NCI-H2196 (cell line): ENCODE data around the gene CRK.
"Not testable (repeated sequence)": the region's sequence is repeated elsewhere in the genome, so short reads cannot be mapped to it uniquely, and the experiment has no call there.

Experiments used
- DNase-seq: peaks from one replicate; lab custom pipeline; 2025; ENCODE audit not compliant: unreplicated experiment; lab: John Stamatoyannopoulos, UW

Gene CRK

GRCh38 chr17:1390432-1391367, 65.3 kb downstream of the CRK start:
- DNase-seq = no peak

GRCh38 chr17:1387490-1388227, 68.4 kb downstream of the CRK start:
- not testable (repeated sequence) for DNase-seq

- DNase-seq = not testable (repeated sequence)
Measured at GRCh38 chr17:1386675-1387190, 69.3 kb downstream of the CRK start.

GRCh38 chr17:1386265-1386664, 69.8 kb downstream of the CRK start:
- no peak for DNase-seq

GRCh38 chr17:1385861-1386260, 70.2 kb downstream of the CRK start:
- no peak for DNase-seq

- no peak for DNase-seq
Measured at GRCh38 chr17:1384905-1385435, 71.1 kb downstream of the CRK start.

GRCh38 chr17:1379930-1380313, 76.1 kb downstream of the CRK start:
- DNase-seq = no peak

- DNase-seq = no peak
Measured at GRCh38 chr17:1379208-1379929, 76.7 kb downstream of the CRK start.

GRCh38 chr17:1378476-1378860, 77.6 kb downstream of the CRK start:
- not testable (repeated sequence) for DNase-seq

- DNase-seq = no peak
Measured at GRCh38 chr17:1377334-1377733, 78.7 kb downstream of the CRK start.

- no peak for DNase-seq
Measured at GRCh38 chr17:1376061-1376460, 80.0 kb downstream of the CRK start.

- no peak for DNase-seq
Measured at GRCh38 chr17:1375615-1376014, 80.4 kb downstream of the CRK start.

- DNase-seq = no peak
Measured at GRCh38 chr17:1374431-1375177, 81.4 kb downstream of the CRK start.

- no peak for DNase-seq
Measured at GRCh38 chr17:1373707-1374237, 82.3 kb downstream of the CRK start.

GRCh38 chr17:1372618-1373017, 83.4 kb downstream of the CRK start:
- no peak for DNase-seq

GRCh38 chr17:1371893-1372590, 84.0 kb downstream of the CRK start:
- no peak for DNase-seq
